Right atrium auricular region (tissue), 2 donors: ENCODE results near the gene C6orf52. TPM values are rescaled to one million over a fixed set of nuclear protein-coding genes. Genes with fewer than 3 reads are reported as not detected.

Experiments used
- DNase-seq: peaks from one replicate; pipeline ENCODE4 v3.0.0-alpha.2; 2019; ENCODE audit warnings: low spot score
- H3K27ac ChIP-seq, 2 donors: fragments of 200-600 bp; sonication (generic); 1 replicate in 1 of 2; 2 replicates in 1 of 2; pipeline ENCODE4 v1.5.1; 2016 to 2019
- H3K27me3 ChIP-seq, 2 donors: fragments of 200-600 bp; sonication (generic); one replicate each; pipeline versions ENCODE4 v1.5.1 to v1.6.0; 2017 to 2019
- H3K36me3 ChIP-seq: fragments of 200-600 bp; sonication (generic); one replicate; pipeline ENCODE4 v1.5.1; 2016
- H3K4me1 ChIP-seq, 2 donors: fragments of 200-600 bp; sonication (generic); one replicate each; pipeline versions ENCODE4 v1.5.1 to v1.6.0; 2017 to 2019
- H3K4me3 ChIP-seq, 2 donors: fragments of 200-600 bp; sonication (generic); 1 replicate in 1 of 2; 2 replicates in 1 of 2; pipeline ENCODE4 v1.5.1; 2017 to 2019; ENCODE audit warnings: mild to moderate bottlenecking in 1 of 2, moderate library complexity in 1 of 2
- H3K9me3 ChIP-seq, 2 donors: fragments of 200-600 bp; sonication (generic); one replicate each; pipeline ENCODE4 v1.5.1; 2019
- CTCF ChIP-seq, 2 donors: fragments of 200-600 bp; sonication (generic); IDR thresholded peaks; one replicate each; pipeline ENCODE4 v1.5.1; 2019; ENCODE audit warnings: antibody characterized with exemption in 2 of 2
- total RNA-seq, 2 donors: library from RNA; depleted of rRNA; stranded (reverse); fragments of >200 nt; gene quantifications; one replicate each; pipeline ENCODE4 v1.1.0, GENCODE V29; 2016

C6orf52 gene
- total RNA-seq, 2 donors from 2014 or later, result not detected

- TF ChIP-seq CTCF (IDR thresholded peaks at IDR 0.05), result no peak
- DNase-seq, result no peak
Observed at GRCh38 chr6:10719964-10720264, 25.5 kb upstream of the C6orf52 start.

GRCh38 chr6:10719296-10719963 lies 25.0 kb upstream of the C6orf52 start:
- Histone ChIP-seq H3K4me3 (peak overlapping the region; percentile 42 to 67), H3K27me3 (no peaks in the 10 kb centered on the region), H3K4me1 (peaks cover 0 to 25% of the 10 kb centered on the region in 2 donors), H3K27ac (peak overlapping the region; percentile 77 to 84), H3K9me3 (no peaks in the 10 kb centered on the region), H3K36me3 (no peaks in the 10 kb centered on the region)
- TF ChIP-seq CTCF (IDR thresholded peaks at IDR 0.05), result no peak
- DNase-seq, result no peak

More at GRCh38 chr6:10719964-10720264, 25.5 kb upstream of the C6orf52 start:
- Histone ChIP-seq H3K4me3 (peak overlapping the region; percentile 42 to 67), H3K9me3 (no peaks in the 10 kb centered on the region), H3K27ac (peak overlapping the region; percentile 77 to 84), H3K27me3 (no peaks in the 10 kb centered on the region), H3K36me3 (no peaks in the 10 kb centered on the region), H3K4me1 (peaks cover 0 to 30% of the 10 kb centered on the region in 2 donors)

- TF ChIP-seq CTCF (IDR thresholded peaks at IDR 0.05), result no peak
- Histone ChIP-seq H3K27me3 (no peaks in the 10 kb centered on the region), H3K27ac (no peak overlapping the region)
Observed at GRCh38 chr6:10713962-10714361, 19.5 kb upstream of the C6orf52 start.

GRCh38 chr6:10696655-10697054 lies 2.2 kb upstream of the C6orf52 start:
- Histone ChIP-seq H3K27me3 (no peaks in the 10 kb centered on the region), H3K4me3 (no peak overlapping the region), H3K27ac (no peak overlapping the region), H3K9me3 (no peaks in the 10 kb centered on the region), H3K4me1 (peaks cover 0 to 23% of the 10 kb centered on the region in 2 donors), H3K36me3 (peaks cover 23% of the 10 kb centered on the region)
- DNase-seq, result no peak
- TF ChIP-seq CTCF (IDR thresholded peaks at IDR 0.05), result no peak

More at GRCh38 chr6:10713962-10714361, 19.5 kb upstream of the C6orf52 start:
- Histone ChIP-seq H3K9me3 (no peaks in the 10 kb centered on the region), H3K4me1 (no peaks in the 10 kb centered on the region), H3K36me3 (peaks cover 3% of the 10 kb centered on the region), H3K4me3 (no peak overlapping the region)
- no peak for DNase-seq

- Histone ChIP-seq H3K4me1 (peaks cover 0 to 23% of the 10 kb centered on the region in 2 donors), H3K27me3 (no peaks in the 10 kb centered on the region), H3K36me3 (peaks cover 23% of the 10 kb centered on the region), H3K9me3 (no peaks in the 10 kb centered on the region), H3K27ac (peak overlapping the region; percentile 90 to 93), H3K4me3 (peak overlapping the region; percentile 86 to 92)
- TF ChIP-seq CTCF (IDR thresholded peaks at IDR 0.05), result no peak
- DNase-seq, result no peak
Observed at GRCh38 chr6:10695086-10695657, 756 bp upstream of the C6orf52 start.
